HG02970 (cell line): ENCODE results near the gene PLCB1.
"Not testable (repeated sequence)": the region's sequence is repeated elsewhere in the genome, so short reads cannot be mapped to it uniquely, and the experiment has no call there.

Source experiments
- ATAC-seq: cut with Tn5 transposase; IDR thresholded peaks from one replicate; pipeline ENCODE4 v1.9.1; 2021; ENCODE audit warnings: mild to moderate bottlenecking, moderate library complexity, moderate number of reproducible peaks; ENCODE audit not compliant: unreplicated experiment, low FRiP score

The PLCB1 gene

DNA sequence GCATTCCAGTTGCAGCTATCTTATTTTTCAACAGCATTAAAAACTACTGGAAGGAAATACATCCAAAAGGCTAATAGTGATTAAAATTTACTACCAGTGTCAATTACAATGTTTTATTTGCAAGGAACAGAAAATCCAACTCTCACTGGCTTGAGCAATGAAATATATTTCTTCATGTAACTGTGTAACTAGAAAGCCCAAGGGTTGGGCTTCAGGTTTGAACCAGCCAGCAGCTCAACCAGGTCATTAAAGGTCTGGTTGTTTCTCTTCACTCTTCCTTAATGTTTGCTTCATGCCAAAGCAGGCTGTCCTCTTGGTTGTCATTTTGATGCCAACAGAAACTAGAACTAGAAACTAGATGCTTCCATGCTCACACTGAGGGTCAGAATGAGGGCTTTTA is 437.7 kb downstream of the PLCB1 start:
- ATAC-seq: no peak

DNA sequence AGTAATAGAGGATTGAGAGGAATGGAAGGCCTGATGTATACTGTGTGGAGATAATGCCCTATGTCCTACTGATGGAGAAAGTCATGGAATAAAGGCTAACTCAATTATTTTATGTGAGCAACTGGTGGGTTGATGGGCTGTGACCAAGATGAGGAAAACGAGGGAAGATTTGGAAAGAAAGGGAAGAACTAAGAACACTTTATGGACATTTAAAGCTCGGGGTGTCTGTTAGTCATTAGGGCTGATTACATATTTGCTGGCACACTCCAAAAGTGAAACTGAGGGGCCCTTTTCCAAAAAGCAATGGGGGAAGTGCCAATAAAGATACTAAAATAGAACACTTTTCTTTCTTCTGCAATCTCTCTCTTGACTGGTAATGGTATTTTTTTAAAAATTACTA is 439.5 kb downstream of the PLCB1 start:
- ATAC-seq: no peak

DNA sequence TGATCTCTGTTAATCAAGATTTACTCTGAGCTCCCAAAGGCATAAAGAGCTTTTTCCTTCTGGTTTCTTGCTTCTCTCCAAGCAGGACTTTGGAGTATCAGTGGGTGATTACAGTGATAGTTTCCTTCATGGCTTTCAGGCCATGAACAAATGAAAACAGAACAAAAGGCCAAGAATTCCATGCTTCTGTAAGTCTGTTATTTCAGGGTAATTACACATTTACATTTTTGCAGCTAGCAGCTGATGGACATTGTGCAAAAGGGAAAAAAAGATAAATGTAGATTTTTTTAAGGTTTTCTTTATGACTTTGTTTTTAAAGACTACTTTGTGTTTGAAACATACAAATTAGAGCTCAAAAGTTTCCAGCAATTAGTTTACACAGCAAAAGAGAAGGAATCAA is 441.6 kb downstream of the PLCB1 start:
- ATAC-seq: no peak

DNA sequence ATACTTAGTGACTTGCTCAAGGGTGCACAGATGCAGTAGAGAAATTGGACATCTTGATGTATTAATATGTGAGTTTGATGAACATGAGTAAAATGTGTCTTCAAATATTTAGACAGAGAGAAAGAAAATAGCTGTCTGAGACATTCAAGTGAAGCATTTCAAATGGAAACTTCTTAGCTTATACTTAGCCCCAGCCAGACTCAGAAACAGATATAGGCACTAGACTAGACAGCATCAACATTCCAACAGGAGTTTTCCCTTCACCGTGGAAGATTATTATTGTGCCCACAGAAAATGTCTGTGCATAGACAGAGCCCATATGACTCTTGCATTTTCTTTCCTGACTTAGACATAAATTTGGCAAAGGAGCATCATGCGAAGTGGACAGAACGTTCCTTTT is 443.0 kb downstream of the PLCB1 start:
- ATAC-seq: no peak

DNA sequence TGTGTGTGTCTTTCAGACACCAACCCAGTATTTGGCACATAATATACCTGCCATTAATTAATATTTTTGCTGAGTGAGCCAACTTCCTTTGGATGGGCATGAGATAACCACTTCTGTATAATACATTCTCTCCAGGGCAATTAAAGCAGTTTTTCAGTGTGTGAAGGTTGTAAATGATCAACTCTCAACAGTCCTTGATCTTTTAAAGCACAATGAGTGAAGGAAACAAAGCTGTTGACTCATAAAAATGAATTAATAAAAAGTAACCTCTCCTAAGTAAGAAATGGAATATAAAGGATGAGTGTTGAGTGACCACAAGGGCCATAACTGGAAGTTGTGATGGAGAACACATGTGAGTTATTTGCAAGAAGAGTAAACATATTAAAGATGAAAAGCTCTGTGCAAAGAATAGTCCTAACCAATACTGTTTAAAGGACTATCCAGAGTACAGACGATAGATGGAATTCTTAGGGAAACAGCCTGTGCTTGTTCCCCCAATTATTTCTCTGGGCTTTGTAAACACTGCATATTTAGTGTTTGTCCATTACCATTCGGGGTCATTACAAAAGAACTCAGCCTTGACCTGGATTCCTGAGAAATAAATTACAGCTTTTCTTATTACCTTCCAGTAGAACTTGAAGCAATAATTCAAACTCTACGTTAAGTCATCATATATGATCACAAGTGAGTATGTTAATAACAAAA is 446.2 kb downstream of the PLCB1 start:
- no peak for ATAC-seq

DNA sequence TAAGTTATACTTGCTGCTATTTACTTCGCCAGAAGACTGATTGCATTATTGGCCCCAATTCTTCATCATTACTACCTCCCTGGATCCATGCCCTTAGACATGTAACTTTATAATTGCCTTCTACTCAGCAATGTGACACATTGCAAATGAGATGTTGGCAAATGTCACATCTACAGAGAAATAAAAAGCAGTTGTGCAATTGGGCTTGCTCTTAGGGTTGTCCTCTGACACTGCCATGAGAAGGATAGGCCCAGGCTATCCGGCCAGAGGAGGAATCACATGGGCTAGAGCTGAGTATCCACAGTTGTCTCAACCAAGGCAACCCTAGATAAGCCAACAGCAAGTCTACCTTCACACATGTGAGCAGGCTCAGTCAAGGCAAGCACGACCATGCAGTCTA is 447.0 kb downstream of the PLCB1 start:
- no peak for ATAC-seq

DNA sequence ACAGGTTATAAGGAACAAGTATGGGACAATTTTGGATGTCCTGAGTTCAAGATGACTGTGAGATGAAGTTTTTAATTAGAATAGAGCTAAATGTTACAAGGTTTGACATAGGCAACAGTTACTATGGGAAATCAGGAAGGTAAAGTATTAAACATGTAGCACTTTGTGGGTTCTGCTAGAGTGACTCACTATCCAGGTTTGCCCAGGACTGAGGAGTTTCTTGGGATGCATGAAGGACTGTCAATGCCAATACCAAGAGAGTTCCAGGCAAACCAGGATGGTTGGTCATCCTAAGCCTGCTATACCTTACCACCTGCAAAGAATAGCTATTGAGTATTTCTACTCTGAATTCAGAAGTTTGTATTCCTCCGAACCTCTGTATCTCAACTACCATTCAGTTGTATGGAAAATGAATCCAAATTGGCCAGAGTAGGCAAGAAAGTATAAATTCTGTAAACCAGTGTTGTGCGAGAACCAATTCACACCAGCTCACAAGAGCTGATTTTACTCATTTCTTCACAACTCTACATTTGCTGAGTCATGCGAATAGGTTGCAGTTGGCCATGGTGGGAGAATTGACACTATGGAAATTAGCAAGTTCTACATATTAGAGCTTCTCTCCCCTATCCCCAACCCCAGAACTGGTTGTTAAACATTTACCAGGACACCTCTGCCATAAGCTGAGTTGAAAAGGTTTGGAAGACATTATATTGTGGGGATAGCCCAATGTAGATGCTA is 449.5 kb downstream of the PLCB1 start:
- no peak for ATAC-seq

DNA sequence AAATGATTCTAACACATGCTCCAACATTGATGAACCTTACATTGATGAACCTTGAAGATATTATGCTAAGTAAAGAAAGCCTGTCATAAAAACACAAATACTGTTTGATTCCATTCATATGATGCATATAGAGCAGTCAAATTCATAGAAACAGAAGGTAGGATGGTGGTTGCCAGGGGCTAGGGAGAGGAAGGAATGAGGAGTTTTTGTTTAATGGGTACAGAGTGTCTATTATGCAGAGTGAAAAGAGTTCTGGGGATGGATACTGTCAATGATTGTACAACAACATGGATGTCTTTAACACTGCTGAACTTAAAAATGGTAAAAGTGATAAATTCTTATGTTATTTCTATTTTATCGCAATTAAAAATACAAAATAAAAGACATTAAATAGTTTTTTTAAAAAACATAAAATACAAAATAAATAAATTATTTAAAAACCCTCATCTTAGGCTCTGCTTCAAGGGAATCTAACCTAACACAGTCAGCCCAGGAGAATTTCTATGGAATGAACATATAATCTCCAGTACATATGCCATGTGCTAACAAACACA is 451.0 kb downstream of the PLCB1 start:
- no peak for ATAC-seq

DNA sequence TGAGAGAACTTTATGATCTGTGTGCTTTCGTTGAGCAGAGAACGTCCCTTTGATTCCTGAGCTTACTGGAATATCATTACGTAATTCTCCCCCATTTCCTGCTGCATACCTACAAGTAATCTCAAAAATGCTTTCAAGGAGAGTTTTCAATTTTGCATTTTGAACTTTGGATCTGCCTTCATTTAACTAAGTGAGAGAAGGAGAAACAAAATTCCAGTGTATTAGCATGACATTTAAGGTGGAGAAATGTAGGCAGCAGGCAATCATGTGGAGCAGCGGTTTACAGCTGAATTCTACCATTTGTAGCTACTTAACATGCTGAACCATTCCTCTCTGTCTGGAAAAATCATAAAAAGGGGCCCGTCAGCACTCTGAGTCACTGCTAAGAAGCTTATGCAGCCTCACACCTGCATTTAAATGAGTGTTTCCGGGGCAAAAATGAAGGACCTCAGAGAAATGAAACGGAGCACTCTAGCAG is 451.5 kb downstream of the PLCB1 start:
- ATAC-seq: no peak

DNA sequence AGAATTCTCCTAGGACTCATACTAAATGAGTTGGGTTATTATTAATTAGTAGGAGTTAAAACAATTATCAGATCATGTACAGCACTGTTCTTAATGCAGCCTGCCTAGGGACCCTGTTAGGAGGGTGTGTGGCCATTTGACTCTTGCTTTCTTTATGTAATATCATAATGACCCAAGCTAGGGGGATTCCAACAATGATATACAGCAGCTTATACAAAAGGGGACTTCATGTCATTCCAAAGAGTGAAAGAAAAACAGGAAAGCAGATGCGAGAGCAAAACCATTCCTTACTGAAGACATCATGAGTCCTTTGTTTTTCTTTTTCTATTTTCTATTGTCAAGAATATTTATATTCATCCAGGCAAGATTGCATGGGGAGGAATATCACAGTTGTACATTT is 455.2 kb downstream of the PLCB1 start:
- no peak for ATAC-seq

DNA sequence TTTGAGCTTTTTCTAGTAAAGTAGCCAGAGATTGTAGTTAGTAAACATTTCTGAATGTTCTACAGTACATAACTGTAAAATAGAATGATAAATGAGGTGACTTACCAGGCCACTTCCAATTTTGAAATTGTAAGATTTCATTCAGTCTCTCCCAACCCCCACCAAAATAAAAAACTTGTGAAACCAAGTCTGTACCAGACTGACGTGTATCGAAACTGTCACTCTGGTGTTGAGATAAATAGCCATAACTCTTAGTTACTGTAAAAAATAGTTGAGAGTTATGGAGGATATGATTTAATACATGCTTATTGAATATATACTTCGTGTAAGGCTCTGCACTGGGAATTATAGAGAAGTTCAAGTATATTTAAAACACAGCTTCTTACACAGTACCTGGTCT is 455.7 kb downstream of the PLCB1 start:
- no peak for ATAC-seq

DNA sequence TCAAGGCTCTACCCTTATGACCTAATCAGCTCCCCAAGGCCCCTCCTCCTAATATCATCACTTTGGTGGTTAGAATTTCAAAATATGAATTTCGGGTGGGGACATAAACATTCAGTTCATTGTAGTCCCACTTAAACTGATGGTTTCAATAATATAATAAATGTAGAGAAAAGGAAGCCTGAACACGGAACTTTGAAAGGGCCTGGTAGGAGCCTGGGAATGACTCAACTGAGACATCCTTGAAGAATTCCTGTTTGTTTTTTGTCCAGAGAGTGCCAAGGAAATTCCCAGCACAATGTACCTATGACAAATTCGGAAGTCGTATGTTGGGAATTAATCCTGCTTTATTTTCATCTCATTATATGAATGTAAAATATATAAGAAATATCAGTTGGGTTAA is 457.9 kb downstream of the PLCB1 start:
- no peak for ATAC-seq

DNA sequence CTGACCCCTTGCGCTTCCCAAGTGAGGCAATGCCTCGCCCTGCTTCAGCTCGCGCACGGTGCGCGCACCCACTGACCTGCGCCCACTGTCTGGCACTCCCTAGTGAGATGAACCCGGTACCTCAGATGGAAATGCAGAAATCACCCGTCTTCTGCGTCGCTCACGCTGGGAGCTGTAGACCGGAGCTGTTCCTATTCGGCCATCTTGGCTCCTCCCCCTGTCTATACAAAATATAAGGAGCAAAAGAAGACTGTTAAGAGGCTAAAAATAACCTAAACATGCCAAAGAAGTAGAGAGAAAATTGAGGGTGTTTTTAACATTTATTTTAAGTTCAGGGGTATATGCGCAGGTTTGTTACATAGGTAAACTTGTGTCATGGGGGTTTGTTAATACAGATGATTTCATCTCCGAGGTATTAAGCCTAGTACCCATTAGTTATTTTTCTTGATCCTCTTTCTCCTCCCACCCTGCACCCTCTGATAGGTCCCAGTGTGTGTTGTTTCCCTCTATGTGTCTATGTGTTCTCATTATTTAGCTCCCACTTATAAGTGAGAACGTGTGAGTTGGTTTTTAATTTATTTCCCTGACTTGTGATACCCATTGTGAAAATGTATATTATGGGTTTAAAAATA is 469.0 kb downstream of the PLCB1 start:
- not testable (repeated sequence) for ATAC-seq

DNA sequence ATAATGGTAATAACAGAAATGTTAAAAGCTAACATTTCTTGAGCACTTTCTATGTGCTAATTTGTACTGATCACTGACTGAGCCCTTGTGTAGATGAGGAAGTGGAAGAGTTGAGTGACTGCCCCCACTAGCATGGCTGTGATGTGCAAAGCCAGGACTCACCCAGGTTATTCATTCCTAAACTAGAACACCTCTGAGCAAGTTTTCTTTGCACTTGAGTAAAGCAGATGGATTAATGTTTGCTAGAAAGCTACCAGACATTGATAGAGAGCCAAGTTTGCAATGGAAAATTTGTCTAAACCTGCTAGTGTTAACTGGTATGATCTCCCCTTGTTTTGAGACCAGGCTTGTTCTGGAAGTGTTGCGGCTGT is 469.5 kb downstream of the PLCB1 start:
- peak; percentile 93 for ATAC-seq

DNA sequence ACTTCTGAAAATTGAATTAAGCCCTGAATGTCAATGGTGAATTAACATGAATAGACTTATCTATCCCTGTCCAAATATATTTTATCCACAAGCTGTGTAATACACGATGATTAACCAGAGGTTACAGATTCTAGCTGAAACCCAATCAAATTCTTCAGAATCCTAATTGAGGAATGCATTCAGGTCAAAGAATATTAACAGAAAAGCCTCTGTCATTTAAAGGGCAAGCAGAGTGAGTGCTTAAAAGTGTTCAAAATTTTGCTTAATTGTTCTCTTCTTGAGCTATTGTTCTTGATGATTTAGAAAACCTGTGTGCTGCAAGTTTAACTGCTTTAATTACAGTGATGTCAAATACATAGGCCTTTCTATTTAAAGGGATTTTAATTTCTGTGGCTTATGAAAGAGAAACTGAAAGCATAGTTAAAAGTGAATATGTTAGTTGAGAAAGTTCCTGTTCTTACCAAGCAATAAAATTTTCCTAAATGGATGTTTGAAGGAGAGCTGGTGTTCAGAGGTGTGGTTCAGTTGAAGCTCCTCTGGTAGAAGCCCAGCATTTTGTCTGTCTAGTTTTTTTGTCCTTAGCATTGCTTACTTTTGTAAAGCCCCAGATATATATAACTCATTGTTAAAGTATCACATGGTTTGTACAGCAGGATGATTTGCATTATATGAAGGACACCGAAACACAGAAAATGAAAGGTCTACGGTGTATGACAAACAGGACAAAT is 470.5 kb downstream of the PLCB1 start:
- peak; percentile 88 for ATAC-seq

DNA sequence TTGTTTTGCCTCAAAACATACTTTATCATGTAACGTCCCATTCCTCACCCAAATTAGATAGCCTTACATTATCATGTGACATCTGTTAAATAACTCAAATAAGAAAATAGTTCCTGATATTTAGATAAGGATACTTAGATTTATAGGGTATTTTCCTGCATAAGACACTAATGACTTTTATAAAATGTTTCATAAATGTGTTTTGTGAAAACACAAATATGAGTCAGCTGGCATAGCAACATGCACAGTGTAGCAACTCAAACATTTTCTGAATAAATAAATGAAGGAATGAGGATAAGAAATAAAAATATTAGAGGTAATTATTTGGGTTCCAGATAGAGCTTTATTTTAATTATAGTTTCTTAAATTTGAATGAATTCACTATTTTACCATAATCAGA is 476.4 kb downstream of the PLCB1 start:
- no peak for ATAC-seq

DNA sequence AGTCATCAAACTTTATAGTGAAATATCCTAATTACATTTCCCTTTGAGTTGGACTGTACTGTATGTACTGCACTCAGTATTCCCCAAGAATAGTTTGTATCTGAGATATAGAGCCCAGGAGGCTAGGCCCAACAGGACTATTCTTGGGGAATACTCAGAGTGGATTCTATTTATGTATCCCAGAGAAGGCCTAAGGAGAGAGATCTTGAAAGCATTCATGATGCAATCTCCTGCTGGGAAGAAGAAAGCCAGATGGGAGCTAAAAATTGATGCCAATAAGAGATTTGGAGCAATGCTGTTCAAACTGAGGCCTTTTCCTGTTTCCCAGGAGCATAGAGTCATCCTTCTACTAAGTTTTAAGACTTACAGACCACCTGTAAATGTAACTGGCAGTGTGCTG is 484.7 kb downstream of the PLCB1 start:
- no peak for ATAC-seq

DNA sequence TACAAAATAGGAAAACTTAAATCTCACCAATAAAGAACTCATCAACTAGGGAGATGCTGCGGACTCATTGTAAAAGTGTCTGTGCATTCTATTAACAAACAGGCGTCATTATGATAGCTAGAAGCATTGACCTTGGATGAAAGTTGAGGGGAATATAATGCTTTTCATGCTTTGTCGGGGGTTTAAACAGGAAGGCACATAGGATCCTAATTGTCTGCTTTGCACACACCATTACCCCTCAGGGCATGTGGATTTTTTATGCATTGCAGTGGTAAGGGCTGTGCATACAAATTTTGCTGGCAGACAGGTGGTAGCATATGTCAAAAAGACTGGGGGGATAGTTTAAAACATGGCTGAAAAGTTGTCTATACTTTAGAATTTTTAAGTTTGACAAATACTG is 488.9 kb downstream of the PLCB1 start:
- no peak for ATAC-seq

DNA sequence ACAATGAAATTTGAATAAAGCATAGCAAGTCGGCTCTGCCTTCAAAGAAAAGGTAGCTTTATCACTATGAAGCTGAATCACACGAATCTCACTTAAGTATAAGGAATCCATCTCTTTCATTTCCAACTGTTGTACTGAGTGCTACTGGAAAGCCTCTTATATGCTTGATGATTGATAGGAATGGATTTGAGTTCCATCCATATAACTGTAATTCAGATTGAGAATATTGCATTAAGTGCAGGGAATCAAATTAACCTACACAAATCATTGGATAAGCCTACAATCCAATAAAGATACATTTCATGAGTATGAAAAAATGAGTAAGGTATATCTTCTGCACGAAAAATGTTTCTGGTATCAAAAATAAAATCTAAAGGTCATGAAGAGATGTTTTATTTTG is 492.0 kb downstream of the PLCB1 start:
- no peak for ATAC-seq

DNA sequence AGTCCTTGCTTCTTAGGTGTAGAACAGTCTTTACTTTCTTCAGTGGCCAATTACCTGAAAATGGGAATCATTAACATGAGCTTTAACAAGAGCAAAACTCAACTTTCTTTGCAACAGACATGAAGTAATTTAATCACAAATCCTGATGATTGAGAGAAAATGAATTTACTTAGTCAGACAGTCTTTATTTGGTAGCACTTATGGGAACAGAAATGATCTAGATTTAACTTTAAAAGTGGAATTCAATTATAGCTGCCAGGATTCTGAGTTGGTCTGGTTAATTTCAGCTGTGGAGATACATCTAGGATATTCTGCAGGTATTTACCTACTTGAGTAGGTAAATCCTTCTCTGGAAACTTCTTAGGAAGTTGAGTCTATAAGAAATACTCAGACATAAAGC is 492.6 kb downstream of the PLCB1 start:
- ATAC-seq: no peak
